Measurements from ENCODE around the gene HSD17B8. TPM values are rescaled to one million over a fixed set of nuclear protein-coding genes. Genes with fewer than 3 reads are reported as not detected.

HSD17B8 gene
- total RNA-seq, 1 experiment from 2014 or later: 7.4 TPM

DNA sequence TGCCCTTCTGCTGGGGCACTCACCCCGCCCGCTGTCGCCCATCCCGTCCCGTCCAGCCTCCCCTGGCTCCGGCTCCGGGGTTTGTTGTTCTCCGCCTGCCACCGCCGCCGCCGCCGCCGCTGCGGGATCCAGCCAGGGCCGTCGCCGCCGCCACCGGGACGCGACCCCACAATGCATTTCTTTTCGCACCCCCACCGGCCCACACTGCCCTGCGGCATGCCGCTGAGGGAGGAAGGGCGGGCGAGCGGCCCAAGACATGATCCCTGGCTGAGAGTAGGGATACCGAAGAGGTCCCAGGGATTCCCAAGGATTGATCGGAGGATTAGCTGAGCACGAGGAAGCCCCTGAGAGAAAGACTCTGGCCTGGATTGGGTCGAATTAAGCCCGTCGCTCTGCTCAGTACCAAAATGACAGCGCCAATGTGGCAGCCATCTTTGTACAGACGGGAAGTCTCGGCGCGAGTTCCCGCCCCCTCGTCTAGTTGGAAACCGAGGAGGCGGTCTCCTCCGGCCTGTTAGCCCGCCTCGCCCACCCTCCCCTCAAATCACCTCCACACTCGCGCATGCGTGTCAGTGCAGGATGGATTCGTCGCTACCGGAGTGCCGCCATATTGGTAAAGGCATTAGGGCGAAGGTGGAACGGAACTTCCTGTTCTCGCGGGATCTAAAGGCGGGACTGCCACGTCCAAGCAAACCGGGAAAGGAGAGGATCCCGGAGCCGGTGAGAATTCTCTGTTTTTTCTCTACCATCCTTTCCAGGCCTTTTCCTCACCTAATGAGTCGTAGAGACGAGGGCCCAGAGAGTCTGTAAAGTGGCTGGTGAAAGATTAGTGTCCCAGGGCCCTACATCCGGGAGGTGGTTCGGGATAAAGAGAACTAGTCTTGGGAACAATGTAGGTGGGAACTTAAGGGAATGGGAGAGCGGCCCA, 4.0 kb upstream of the HSD17B8 start, which contains the start of the genes RXRB and SLC39A7:
Gene RXRB, minus strand, starts transcription at position 447 of the 928 bp plus-strand sequence. Its CDS starts 189 bp downstream, at position 258.
Gene SLC39A7, plus strand, starts transcription at position 649 of the 928 bp plus-strand sequence. CDS start 379 bp downstream, outside the sequence.
- no TSS peak for BruUV-seq (replicated peaks)
- in situ Hi-C loops (cut with HindIII; ENCODE audit: low pct_unique_long_range_greater_than_20kb, low sequenced_read_pairs): no loop called here
- Histone ChIP-seq H3K27ac (ENCODE audit: low read length) (peak within 1 kb of the TSS; percentile 93), H3K9me3 (ENCODE audit: control insufficient read depth, insufficient read depth, low read depth, low read length) (no peaks in the 10 kb centered on the region), H3K36me3 (ENCODE audit: control insufficient read depth, insufficient read depth, low read length) (peaks cover 19% of the 10 kb centered on the region), H3K4me1 (ENCODE audit: control insufficient read depth, insufficient read depth, low read length) (peaks cover 37% of the 10 kb centered on the region), H3K27me3 (ENCODE audit: control insufficient read depth, insufficient read depth, low read length) (no peaks in the 10 kb centered on the region), H3K4me3 (ENCODE audit: low read depth in 2 of 2, low read length in 2 of 2) (peak within 1 kb of the TSS; percentile 68 to 100)
- peak; percentile 97 for DNase-seq (ENCODE audit: low read depth, low spot score)
- CTCF ChIA-PET: interaction anchor here (0.7 kb wide), 1 partner anchor 287 kb away, joined by 4 read pairs; no protein-coding TSS in a partner anchor
- peak; percentile 78 for ATAC-seq
- TF ChIP-seq SIN3A (IDR thresholded peaks at IDR 0.05; ENCODE audit: borderline replicate concordance, insufficient read depth, low read depth, low read length): peak; percentile 57; the same call in 1 of the 2 replicates
- peak; percentile 90 for TF ChIP-seq POLR2AphosphoS5 (IDR thresholded peaks at IDR 0.05; ENCODE audit: low read depth, low read length)
- TF ChIP-seq CTCF (IDR thresholded peaks at IDR 0.05): no peak
- TF ChIP-seq, protein P1, sequence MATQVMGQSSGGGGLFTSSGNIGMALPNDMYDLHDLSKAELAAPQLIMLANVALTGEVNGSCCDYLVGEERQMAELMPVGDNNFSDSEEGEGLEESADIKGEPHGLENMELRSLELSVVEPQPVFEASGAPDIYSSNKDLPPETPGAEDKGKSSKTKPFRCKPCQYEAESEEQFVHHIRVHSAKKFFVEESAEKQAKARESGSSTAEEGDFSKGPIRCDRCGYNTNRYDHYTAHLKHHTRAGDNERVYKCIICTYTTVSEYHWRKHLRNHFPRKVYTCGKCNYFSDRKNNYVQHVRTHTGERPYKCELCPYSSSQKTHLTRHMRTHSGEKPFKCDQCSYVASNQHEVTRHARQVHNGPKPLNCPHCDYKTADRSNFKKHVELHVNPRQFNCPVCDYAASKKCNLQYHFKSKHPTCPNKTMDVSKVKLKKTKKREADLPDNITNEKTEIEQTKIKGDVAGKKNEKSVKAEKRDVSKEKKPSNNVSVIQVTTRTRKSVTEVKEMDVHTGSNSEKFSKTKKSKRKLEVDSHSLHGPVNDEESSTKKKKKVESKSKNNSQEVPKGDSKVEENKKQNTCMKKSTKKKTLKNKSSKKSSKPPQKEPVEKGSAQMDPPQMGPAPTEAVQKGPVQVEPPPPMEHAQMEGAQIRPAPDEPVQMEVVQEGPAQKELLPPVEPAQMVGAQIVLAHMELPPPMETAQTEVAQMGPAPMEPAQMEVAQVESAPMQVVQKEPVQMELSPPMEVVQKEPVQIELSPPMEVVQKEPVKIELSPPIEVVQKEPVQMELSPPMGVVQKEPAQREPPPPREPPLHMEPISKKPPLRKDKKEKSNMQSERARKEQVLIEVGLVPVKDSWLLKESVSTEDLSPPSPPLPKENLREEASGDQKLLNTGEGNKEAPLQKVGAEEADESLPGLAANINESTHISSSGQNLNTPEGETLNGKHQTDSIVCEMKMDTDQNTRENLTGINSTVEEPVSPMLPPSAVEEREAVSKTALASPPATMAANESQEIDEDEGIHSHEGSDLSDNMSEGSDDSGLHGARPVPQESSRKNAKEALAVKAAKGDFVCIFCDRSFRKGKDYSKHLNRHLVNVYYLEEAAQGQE (IDR thresholded peaks at IDR 0.05; ENCODE audit: insufficient read depth in 1 of 2, low read depth in 2 of 2, low read length in 1 of 2): no peak
- POLR2A ChIA-PET: interaction anchor here (0.7 kb wide), 3 partner anchors 41 to 182 kb away, joined by 8 to 15 read pairs (median 11); no protein-coding TSS in a partner anchor
- intact Hi-C loops (cut with micrococcal nuclease; ENCODE audit: unreplicated experiment): no loop called here

DNA sequence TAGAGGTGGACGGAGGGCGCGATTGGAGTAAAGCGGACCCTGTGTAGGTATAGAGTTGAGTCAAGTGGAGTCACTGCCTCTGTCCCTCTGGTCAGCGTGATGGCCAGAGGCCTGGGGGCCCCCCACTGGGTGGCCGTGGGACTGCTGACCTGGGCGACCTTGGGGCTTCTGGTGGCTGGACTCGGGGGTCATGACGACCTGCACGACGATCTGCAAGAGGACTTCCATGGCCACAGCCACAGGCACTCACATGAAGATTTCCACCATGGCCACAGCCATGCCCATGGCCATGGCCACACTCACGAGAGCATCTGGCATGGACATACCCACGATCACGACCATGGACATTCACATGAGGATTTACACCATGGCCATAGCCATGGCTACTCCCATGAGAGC, 3.3 kb upstream of the HSD17B8 start:
- in situ Hi-C loops (cut with HindIII; ENCODE audit: low pct_unique_long_range_greater_than_20kb, low sequenced_read_pairs): no loop called here
- Histone ChIP-seq H3K27me3 (ENCODE audit: control insufficient read depth, insufficient read depth, low read length) (no peaks in the 10 kb centered on the region), H3K27ac (ENCODE audit: low read length) (peak overlapping the region; percentile 93), H3K36me3 (ENCODE audit: control insufficient read depth, insufficient read depth, low read length) (peaks cover 16% of the 10 kb centered on the region), H3K4me1 (ENCODE audit: control insufficient read depth, insufficient read depth, low read length) (peaks cover 44% of the 10 kb centered on the region), H3K4me3 (ENCODE audit: low read depth in 2 of 2, low read length in 2 of 2) (peak overlapping the region; percentile 68 to 100), H3K9me3 (ENCODE audit: control insufficient read depth, insufficient read depth, low read depth, low read length) (no peaks in the 10 kb centered on the region)
- TF ChIP-seq CTCF (IDR thresholded peaks at IDR 0.05) (no peak), SIN3A (IDR thresholded peaks at IDR 0.05; ENCODE audit: borderline replicate concordance, insufficient read depth, low read depth, low read length) (no peak), POLR2AphosphoS5 (IDR thresholded peaks at IDR 0.05; ENCODE audit: low read depth, low read length) (no peak), TCF7L2 (IDR thresholded peaks at IDR 0.05; ENCODE audit: low read depth, low read length) (no peak)
- TF ChIP-seq, protein P1 (IDR thresholded peaks at IDR 0.05; ENCODE audit: insufficient read depth in 1 of 2, low read depth in 2 of 2, low read length in 1 of 2): no peak
- no peak for DNase-seq (ENCODE audit: low read depth, low spot score)
- intact Hi-C loops (cut with micrococcal nuclease; ENCODE audit: unreplicated experiment): no loop called here
- ChIA-PET POLR2A (no interaction called here), CTCF (no interaction called here)
- TSS peak; percentile 96 for BruUV-seq (replicated peaks)
- ATAC-seq: no peak
